GM19099 (cell line): ENCODE results near the gene PLXNB2.

Source experiments
- POLR2A ChIP-seq: IDR thresholded peaks from 3 replicates; pipeline ENCODE4 v1.6.1; 2011; ENCODE audit warnings: low read depth; ENCODE audit not compliant: insufficient read length; ENCODE audit errors: extremely low read depth

The PLXNB2 gene

GRCh38 chr22:50283821-50284220 lies 23.6 kb downstream of the PLXNB2 start:
- no peak for TF ChIP-seq POLR2A

- no peak for TF ChIP-seq POLR2A
Observed at GRCh38 chr22:50282361-50283155, 24.9 kb downstream of the PLXNB2 start.

GRCh38 chr22:50281957-50282356 lies 25.5 kb downstream of the PLXNB2 start:
- no peak for TF ChIP-seq POLR2A

GRCh38 chr22:50281384-50281760 lies 26.1 kb downstream of the PLXNB2 start:
- no peak for TF ChIP-seq POLR2A

GRCh38 chr22:50280708-50281383 lies 26.6 kb downstream of the PLXNB2 start:
- no peak for TF ChIP-seq POLR2A

GRCh38 chr22:50280022-50280707 lies 27.3 kb downstream of the PLXNB2 start:
- no peak for TF ChIP-seq POLR2A

GRCh38 chr22:50278956-50279619 lies 28.4 kb downstream of the PLXNB2 start:
- TF ChIP-seq POLR2A, result no peak

GRCh38 chr22:50278461-50278860 lies 29.0 kb downstream of the PLXNB2 start:
- TF ChIP-seq POLR2A, result no peak

GRCh38 chr22:50277761-50278160 lies 29.7 kb downstream of the PLXNB2 start:
- TF ChIP-seq POLR2A, result no peak

- TF ChIP-seq POLR2A, result no peak
Observed at GRCh38 chr22:50276143-50276542, 31.3 kb downstream of the PLXNB2 start.

- TF ChIP-seq POLR2A, result no peak
Observed at GRCh38 chr22:50275181-50276055, 32.0 kb downstream of the PLXNB2 start.

- TF ChIP-seq POLR2A, result no peak
Observed at GRCh38 chr22:50274771-50275170, 32.7 kb downstream of the PLXNB2 start.

GRCh38 chr22:50274311-50274710 lies 33.1 kb downstream of the PLXNB2 start:
- no peak for TF ChIP-seq POLR2A

- TF ChIP-seq POLR2A, result no peak
Observed at GRCh38 chr22:50272044-50272802, 35.2 kb downstream of the PLXNB2 start.

GRCh38 chr22:50271519-50271970 lies 35.9 kb downstream of the PLXNB2 start:
- no peak for TF ChIP-seq POLR2A
